RWPE2 (cell line): ENCODE results near the gene PDZD8.

Source experiments
- ATAC-seq: fragments of 200-7000 bp; cut with Tn5 transposase; 3 replicates; pipeline ENCODE4 v1.9.1; 2021; ENCODE audit warnings: low read depth
- DNase-seq: peaks from one replicate; pipeline ENCODE4 v3.0.0-alpha.2; 2020; ENCODE audit warnings: low spot score
- H3K27ac ChIP-seq: fragments of 450-650 bp; 2 replicates; pipeline ENCODE4 v1.5.1; 2017; ENCODE audit warnings: mild to moderate bottlenecking; ENCODE audit not compliant: poor library complexity, severe bottlenecking
- H3K27me3 ChIP-seq: fragments of 250-450 bp; sonication (Bioruptor Pico); 2 replicates; pipeline ENCODE4 v1.5.1; 2021; ENCODE audit warnings: mild to moderate bottlenecking, moderate library complexity; ENCODE audit not compliant: insufficient read depth, poor library complexity, severe bottlenecking
- H3K36me3 ChIP-seq: fragments of 250-450 bp; sonication (Bioruptor Pico); 2 replicates; pipeline ENCODE4 v1.5.1; 2020; ENCODE audit warnings: low read depth, mild to moderate bottlenecking, moderate library complexity
- H3K4me1 ChIP-seq: fragments of 250-450 bp; sonication (Bioruptor Pico); 2 replicates; pipeline ENCODE4 v1.5.1; 2021; ENCODE audit warnings: mild to moderate bottlenecking, moderate library complexity; ENCODE audit not compliant: insufficient read depth, poor library complexity, severe bottlenecking
- H3K4me3 ChIP-seq: fragments of 250-450 bp; sonication (Bioruptor Pico); 2 replicates; pipeline ENCODE4 v1.5.1; 2021; ENCODE audit warnings: mild to moderate bottlenecking, moderate library complexity; ENCODE audit not compliant: severe bottlenecking
- H3K9me3 ChIP-seq: fragments of 250-450 bp; sonication (Bioruptor Pico); 2 replicates; pipeline ENCODE4 v1.5.1; 2021; ENCODE audit warnings: mild to moderate bottlenecking, moderate library complexity; ENCODE audit not compliant: severe bottlenecking
- TF ChIP-seq, protein P1 (sequence below): fragments of 450-650 bp; IDR thresholded peaks from one replicate; pipeline ENCODE4 v1.5.1; 2017; ENCODE audit warnings: mild to moderate bottlenecking, moderate library complexity; ENCODE audit not compliant: poor library complexity, severe bottlenecking

PDZD8 gene

DNA sequence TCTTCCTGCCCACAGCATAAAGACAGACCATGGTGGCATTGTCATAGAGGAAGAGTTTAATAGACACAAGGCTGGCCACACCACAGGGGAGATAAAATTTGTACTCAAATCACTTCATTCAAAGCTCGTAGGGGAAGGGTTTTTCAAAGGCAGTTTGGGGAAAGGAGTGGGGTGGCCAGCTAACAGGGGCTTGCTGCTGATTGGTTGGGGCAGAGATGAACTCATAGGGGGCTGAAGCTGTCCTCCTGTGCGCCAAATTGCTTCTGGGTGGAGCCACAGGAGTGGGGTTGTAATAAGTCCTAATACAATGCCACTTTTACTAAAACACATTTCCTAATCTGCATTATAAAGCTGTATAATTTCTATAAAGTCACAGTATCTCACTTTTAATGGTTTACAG, 22.5 kb downstream of the PDZD8 start:
- H3K4me3 ChIP-seq: no peak overlapping the region
- ATAC-seq (no peak), DNase-seq (no peak)
- no peaks in the 10 kb centered on the region for H3K27me3 ChIP-seq
- no peaks in the 10 kb centered on the region for H3K4me1 ChIP-seq
- no peak overlapping the region for H3K27ac ChIP-seq
- H3K36me3 ChIP-seq: no peaks in the 10 kb centered on the region
- no peaks in the 10 kb centered on the region for H3K9me3 ChIP-seq
- TF ChIP-seq, protein P1, sequence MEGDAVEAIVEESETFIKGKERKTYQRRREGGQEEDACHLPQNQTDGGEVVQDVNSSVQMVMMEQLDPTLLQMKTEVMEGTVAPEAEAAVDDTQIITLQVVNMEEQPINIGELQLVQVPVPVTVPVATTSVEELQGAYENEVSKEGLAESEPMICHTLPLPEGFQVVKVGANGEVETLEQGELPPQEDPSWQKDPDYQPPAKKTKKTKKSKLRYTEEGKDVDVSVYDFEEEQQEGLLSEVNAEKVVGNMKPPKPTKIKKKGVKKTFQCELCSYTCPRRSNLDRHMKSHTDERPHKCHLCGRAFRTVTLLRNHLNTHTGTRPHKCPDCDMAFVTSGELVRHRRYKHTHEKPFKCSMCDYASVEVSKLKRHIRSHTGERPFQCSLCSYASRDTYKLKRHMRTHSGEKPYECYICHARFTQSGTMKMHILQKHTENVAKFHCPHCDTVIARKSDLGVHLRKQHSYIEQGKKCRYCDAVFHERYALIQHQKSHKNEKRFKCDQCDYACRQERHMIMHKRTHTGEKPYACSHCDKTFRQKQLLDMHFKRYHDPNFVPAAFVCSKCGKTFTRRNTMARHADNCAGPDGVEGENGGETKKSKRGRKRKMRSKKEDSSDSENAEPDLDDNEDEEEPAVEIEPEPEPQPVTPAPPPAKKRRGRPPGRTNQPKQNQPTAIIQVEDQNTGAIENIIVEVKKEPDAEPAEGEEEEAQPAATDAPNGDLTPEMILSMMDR: no peak

DNA sequence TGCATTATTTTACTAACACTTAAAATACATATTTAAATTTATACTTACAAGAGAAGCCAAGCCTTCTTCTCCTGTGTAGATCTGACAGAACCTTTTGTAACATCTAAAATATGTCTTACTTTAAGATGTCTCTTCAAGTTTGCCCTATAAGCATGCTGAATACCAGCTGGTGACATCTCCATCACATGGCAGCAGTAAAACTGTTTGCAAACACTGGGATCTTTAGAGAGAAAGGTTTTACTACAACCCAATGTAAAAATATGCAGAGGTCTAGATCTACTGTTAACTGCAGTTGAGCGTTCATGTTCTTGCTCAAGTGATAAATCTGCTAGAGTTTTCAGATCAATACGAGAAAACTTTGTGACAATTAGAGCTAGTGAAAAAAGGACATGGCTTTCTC, 23.2 kb downstream of the PDZD8 start:
- H3K4me1 ChIP-seq: no peaks in the 10 kb centered on the region
- ATAC-seq (no peak), DNase-seq (no peak)
- TF ChIP-seq, protein P1: no peak
- H3K4me3 ChIP-seq: no peak overlapping the region
- no peaks in the 10 kb centered on the region for H3K27me3 ChIP-seq
- no peak overlapping the region for H3K27ac ChIP-seq
- no peaks in the 10 kb centered on the region for H3K36me3 ChIP-seq
- no peaks in the 10 kb centered on the region for H3K9me3 ChIP-seq

DNA sequence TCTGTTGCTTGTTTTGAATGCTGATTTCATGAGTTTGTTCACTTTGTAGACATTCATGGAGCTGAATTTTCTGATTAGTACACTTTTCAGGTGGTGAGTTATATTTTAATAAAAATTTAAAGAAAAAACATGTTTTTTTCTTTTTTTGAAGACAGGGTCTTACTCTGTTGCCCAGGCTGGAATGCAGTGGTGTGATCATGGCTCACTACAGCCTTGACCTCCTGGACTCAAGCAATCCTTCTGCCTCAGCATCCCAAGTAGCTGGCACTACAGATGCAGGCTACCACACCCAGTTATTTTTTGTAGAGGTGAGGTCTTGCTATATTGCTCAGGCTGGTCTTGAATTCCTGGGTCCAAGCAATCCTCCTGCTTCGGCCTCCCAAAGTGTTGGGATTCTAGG, 23.7 kb downstream of the PDZD8 start:
- no peaks in the 10 kb centered on the region for H3K27me3 ChIP-seq
- TF ChIP-seq, protein P1: no peak
- H3K36me3 ChIP-seq: no peaks in the 10 kb centered on the region
- no peak overlapping the region for H3K4me3 ChIP-seq
- H3K9me3 ChIP-seq: no peaks in the 10 kb centered on the region
- H3K4me1 ChIP-seq: no peaks in the 10 kb centered on the region
- DNase-seq (no peak), ATAC-seq (no peak)
- no peak overlapping the region for H3K27ac ChIP-seq

DNA sequence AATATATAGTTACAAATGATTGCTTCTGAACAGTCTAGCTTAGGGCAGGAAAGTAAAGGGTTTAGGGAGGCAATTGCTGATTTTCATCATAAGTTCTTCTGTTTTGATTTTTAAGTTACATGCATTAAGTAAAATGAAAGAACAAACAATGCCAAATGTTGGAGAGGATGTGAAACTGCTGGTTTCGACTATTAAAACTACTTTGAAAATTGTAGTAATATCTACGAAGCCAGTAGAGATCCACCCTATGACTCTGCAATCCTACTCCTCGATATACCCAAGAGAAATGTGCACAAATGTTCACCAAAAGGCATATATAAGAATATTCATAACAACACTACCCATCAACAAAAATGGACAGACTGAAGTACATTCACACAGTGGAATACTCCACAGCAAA, 24.3 kb downstream of the PDZD8 start:
- ATAC-seq: no peak
- Histone ChIP-seq H3K4me1 (no peaks in the 10 kb centered on the region), H3K4me3 (no peak overlapping the region), H3K36me3 (no peaks in the 10 kb centered on the region), H3K27ac (no peak overlapping the region), H3K9me3 (no peaks in the 10 kb centered on the region), H3K27me3 (no peaks in the 10 kb centered on the region)
- DNase-seq: no peak
- TF ChIP-seq, protein P1: no peak

DNA sequence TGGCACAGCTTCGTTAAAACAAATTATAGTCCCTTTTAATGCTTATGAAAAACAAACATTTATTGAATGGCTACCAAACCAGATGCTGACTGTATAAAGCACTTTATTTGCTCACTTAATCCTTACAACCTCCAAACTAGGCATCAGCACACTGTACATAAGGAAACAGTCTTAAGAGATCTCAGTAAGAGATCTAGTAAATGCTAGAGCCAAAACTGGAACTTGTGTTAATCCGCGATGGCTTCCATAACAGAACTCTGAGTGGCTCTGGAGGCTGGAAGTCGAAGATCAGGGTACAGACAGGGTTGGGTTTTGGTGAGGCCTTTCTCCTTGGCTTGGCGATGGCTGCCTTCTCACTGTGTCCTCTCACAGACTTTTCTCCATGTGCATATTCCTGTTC, 27.0 kb downstream of the PDZD8 start:
- TF ChIP-seq, protein P1: no peak
- no peaks in the 10 kb centered on the region for H3K9me3 ChIP-seq
- DNase-seq (no peak), ATAC-seq (no peak)
- no peak overlapping the region for H3K27ac ChIP-seq
- no peak overlapping the region for H3K4me3 ChIP-seq
- no peaks in the 10 kb centered on the region for H3K36me3 ChIP-seq
- no peaks in the 10 kb centered on the region for H3K27me3 ChIP-seq
- H3K4me1 ChIP-seq: peaks cover 2% of the 10 kb centered on the region
